Embryonic facial prominence (tissue), 1 donor: Measurements from ENCODE around the gene NAT8.
"Not testable (repeated sequence)": the region's sequence is repeated elsewhere in the genome, so short reads cannot be mapped to it uniquely, and the experiment has no call there.

Experiments
- DNase-seq: peaks from one replicate; pipeline ENCODE4 v3.0.0-alpha.2; 2016; ENCODE audit errors: extremely low spot score

Gene NAT8

DNA sequence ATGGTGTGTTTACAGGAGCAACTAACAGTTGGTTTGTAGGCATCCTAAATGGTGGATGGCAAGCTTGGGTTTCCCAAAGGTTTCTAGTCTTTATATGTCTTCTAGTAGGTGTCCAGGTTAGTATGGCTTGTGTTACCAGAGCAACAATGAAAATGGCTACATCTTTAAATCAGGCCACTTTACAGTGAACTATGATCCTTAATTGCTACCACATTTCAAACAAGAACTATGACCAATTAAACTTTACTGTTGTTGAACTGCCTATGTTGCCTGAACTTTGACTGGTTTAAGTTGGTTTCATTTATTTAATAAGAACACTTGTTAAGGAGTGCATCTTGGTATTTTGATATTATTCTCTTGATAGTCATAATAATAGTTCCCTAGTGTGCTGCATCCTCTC, 5.2 kb downstream of the NAT8 start:
- DNase-seq = not testable (repeated sequence)

DNA sequence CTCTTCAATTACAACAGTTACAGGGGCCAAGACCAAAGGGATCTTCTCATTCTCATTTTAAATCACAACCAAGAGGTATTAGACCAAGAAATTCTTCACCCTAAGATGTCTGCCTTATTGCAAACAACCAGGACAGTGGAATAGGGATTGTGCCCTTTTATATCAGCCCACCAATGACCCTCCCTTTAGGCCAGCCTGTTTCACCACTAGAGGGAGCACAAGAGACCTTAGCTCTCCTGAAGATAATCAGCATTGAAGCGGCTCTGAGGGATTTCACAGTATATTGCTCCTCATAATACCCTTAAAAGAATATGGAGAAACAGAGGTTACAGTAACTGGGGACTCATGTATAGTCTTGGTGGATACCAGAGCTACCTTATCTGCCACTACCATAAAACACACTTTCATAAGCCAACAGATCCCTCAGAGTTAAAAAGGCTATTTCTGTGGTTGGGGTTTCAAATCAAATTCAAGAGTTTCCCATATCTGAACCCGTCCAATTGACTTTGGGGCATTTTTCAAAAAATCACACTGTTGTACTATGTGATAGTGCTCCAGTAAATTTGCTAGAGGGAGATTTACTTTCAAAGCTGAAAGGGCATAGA, 11.5 kb downstream of the NAT8 start:
- DNase-seq = not testable (repeated sequence)

DNA sequence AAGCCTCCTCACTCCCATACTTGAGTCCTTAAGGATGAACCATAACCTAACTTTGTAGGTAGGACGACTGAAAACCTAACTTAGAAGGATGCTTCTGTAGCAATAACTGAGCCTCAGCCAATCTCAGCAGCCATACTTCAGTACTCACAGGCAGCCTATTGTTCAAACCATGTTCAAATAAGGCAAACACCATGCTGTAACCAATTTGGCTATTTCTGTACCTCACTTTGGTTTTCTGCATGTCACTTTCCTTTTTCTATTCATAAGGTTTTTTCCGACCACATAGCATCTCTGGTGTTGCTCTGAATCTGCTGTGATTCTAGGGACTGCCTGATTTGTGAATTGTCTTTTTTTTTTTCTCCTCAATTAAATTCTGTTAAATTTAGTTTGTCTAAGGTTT, 13.7 kb downstream of the NAT8 start:
- not testable (repeated sequence) for DNase-seq

DNA sequence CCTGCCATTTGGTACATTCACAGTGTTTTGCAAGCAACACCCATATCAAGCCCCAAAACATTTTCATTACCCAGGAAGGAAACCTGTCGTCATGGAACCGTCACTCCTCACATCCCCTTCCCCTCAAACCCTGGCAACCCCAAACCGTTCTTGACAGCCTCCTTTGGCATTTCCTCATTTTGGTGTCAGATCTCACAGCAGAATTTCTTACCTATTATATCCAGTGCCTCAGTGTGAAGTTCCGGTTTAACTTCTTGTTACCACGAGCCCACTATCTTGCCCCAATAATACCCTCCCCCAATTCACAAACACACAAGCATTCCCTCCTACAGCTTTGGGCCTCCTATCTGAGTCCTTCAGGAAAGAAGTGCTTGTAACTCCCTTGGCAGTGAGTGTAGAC, 16.0 kb downstream of the NAT8 start:
- not testable (repeated sequence) for DNase-seq

DNA sequence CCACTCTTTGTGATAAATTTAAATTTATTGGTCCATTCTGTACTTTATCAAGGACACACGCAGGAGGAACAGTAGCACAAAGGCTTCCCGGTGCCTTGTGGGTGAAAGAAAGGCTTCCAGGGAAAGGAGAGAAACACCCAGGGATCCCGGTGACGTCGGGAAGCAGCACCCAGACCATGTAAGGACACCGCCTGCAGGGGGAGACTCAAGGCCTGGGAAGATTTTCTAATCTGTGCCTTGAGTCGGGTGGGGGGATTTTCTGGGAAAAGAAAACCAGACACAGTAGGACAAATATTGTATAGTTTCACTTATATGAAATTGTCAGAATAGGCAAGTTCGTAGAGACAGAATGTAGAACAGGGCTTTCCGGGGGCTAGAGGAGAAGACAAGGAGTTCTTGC, 17.6 kb downstream of the NAT8 start:
- DNase-seq = not testable (repeated sequence)

- not testable (repeated sequence) for DNase-seq
Observed at GRCh38 chr2:73624036-73624435, 18.2 kb downstream of the NAT8 start.

DNA sequence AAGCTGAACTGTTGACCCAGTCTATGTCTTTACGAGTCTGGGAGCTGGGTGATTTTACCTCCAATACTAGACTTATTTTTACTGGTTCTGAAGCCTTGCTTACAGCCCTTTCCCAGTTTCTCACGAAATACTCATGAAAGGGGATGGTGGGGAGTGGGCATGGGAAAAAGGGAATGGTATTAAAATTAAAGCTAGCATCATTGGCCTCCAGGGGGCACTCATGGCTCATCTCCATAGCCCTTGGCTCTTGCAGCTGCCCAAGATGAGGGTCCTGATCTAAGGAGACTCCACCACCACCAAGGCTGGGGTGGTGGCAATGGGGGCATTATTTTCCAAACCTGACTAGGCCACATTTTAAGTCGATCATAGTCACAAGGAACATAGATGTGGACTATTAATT, 22.3 kb downstream of the NAT8 start:
- not testable (repeated sequence) for DNase-seq

- no peak for DNase-seq
Observed at GRCh38 chr2:73614997-73615396, 27.2 kb downstream of the NAT8 start.

DNA sequence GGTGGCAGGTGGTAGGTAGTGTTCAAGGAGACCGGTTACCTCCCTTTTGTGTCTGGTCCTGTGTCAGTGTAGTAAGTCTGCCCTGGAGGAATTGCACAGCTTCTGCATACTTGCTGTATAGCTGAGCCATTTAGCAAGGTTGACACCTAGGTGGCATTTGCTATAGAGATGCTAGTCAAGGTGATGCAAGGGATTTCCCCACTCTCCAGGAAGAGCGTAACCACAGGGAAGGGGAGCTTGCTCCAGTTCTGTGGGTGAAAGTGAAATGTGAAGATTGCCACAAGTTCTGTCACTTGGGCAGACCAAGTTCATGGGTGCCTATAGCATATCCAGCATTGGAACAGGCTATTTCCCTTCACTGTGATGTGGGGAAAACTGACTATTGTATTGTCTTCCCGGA, 28.1 kb downstream of the NAT8 start:
- DNase-seq = no peak

GRCh38 chr2:73611867-73612266, 30.4 kb downstream of the NAT8 start:
- no peak for DNase-seq

DNA sequence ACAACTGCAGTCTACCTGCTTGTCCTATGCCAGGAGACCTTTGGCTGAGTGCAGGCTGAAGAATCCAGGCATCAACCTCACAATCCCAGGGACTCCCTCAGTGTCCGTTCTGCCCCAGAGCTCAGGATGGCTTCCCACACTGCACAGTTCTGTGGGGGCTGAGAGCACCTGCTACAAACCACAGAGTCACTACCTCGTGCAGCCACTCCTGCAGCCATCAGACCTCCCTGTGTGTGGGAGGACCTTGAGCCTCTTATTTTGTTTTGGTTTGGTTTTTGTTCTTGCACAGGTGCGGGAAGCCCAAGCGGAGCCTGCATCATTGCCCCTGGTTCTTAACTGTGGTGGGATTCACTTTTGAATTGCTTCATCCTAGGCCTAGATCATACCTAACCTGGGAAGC, 31.0 kb downstream of the NAT8 start:
- no peak for DNase-seq

DNA sequence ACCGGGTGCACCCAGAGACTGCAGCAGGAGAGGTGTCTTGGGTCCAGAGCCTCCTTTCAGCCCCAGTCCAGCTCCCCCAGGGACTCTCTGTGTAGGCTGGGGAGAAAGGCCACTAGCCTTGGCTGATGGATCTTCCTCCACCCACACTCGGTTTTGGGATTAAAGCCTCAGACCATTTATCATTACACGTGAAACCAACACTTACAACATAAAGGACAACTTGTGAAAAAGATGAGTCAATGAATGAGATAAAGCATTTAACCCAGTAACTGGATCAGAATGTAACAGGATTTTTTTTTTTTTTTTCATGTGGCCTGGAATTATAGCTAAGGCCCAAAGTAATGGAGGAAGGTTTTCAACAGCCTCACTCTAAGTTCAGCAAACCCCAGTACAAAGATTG, 32.1 kb downstream of the NAT8 start:
- no peak for DNase-seq

DNA sequence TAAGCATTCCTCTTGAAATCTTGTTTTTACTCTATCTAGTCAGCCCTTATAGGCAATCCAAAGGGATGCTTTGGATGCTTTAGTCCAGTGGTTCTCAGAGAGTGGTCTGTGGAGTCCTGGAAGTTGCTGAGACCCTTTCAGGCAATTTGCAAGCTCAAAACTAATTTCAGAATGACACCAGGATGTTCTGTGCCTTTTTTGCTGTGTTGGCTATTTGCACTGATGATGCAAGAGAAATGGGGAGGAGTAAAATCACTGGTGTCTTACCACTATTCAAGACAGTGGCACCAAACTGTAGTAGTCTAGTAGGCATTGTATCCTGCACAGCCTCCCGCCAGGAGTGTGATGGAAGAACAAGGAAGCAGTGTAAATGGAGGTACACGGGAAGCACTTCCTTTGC, 37.6 kb downstream of the NAT8 start:
- not testable (repeated sequence) for DNase-seq

DNA sequence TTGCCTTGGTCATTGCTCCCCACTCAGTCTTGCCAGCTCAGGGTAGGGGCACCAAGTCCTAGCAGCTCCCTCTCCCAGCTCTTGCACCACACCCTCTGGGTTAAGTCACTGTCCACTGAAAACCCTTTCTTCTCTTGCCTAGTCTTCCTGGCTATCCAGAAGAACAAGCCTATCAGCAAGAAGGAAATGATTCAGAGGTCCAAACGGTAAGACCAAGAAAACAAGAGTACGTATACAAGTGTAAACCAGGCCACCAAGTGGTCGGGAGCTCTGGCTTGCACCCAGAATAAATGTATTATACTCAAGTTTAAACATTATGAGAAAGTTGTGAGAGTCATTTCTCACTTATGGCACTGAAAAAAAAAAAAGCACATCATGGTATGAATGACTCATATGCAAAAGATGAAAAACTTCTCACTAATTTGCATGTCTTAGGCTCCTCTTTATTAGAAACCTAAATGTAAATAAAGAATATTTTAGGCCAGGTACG, 39.1 kb downstream of the NAT8 start:
- DNase-seq = not testable (repeated sequence)

- no peak for DNase-seq
Observed at GRCh38 chr2:73601780-73602179, 40.4 kb downstream of the NAT8 start.

- DNase-seq = no peak
Observed at GRCh38 chr2:73594251-73594650, 48.0 kb downstream of the NAT8 start.

DNA sequence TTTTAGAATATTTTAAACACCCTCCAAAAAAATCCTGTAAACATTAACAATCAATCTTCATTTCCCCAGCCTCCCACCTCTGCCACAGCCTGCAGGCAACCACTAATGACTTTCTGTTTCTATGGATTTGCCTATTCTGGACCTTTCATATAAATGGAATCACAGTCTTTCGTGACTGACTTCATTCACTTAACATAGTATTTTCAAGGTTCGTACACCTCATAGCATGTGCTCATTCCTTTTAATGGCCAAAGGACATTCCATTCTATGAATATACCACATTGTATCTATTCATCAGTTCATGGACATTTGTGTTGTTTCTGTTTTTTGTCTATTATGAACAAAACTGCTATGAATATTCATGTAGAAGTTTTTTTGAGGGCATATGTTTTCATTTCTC, 48.5 kb downstream of the NAT8 start:
- DNase-seq = no peak
